Measurements from ENCODE around the gene KRT14. TPM values are rescaled to one million over a fixed set of nuclear protein-coding genes. Genes with fewer than 3 reads are reported as not detected.

Gene KRT14
- total and polyA plus RNA-seq, 2 experiments from 2014 or later, result not detected

GRCh38 chr17:41581366-41582060 is 5.2 kb downstream of the KRT14 start:
- H3K36me3 ChIP-seq (ENCODE audit: insufficient read depth), result no peaks in the 10 kb centered on the region
- H3K4me1 Mint-ChIP-seq, result peaks cover 7% of the 10 kb centered on the region; the same call in 2 of the 3 replicates
- H3K9me2 ChIP-seq (ENCODE audit: insufficient read depth), result peaks cover 10% of the 10 kb centered on the region
- DNase-seq (ENCODE audit: low spot score) (no peak), ATAC-seq (no peak)
- H3K4me2 ChIP-seq, result no peak overlapping the region
- H2AFZ ChIP-seq, result no peak overlapping the region
- H3K27me3 Mint-ChIP-seq (ENCODE audit: insufficient read depth, low read depth, poor library complexity), result peaks cover 17% of the 10 kb centered on the region
- H3K4me3 ChIP-seq, result no peak overlapping the region
- H3K27ac Mint-ChIP-seq, result no peak overlapping the region
- H3K27ac ChIP-seq (ENCODE audit: low read depth), result no peak overlapping the region
- H3F3A ChIP-seq (replicated peaks; ENCODE audit: low read depth), result no peaks in the 10 kb centered on the region; the same call in 1 of the 2 replicates
- H3K36me3 Mint-ChIP-seq (ENCODE audit: low read depth), result no peaks in the 10 kb centered on the region; the same call in 2 of the 3 replicates
- no peaks in the 10 kb centered on the region for H3K79me2 ChIP-seq (replicated peaks; ENCODE audit: insufficient read depth)
- H3K4me1 ChIP-seq (ENCODE audit: insufficient read depth), result peaks cover 3% of the 10 kb centered on the region; the same call in 1 of the 2 replicates
- no peaks in the 10 kb centered on the region for H4K20me1 ChIP-seq (replicated peaks; ENCODE audit: insufficient read depth)
- no peak for TF ChIP-seq CREB1 (CRISPR knock-in tag; IDR thresholded peaks at IDR 0.05; ENCODE audit: low read depth)
- TF ChIP-seq EZH2phosphoT487 (IDR thresholded peaks at IDR 0.05; ENCODE audit: unreplicated experiment), result no peak
- no peak for TF ChIP-seq POLR2AphosphoS5 (IDR thresholded peaks at IDR 0.05; ENCODE audit: low read depth)
- no peak for TF ChIP-seq ZNF331 (CRISPR knock-in tag; IDR thresholded peaks at IDR 0.05; ENCODE audit: low read depth)
- no peak for TF ChIP-seq EZH2 (IDR thresholded peaks at IDR 0.05; ENCODE audit: low read depth, unreplicated experiment)
- TF ChIP-seq STAT1 (IDR thresholded peaks at IDR 0.05; ENCODE audit: unreplicated experiment), result no peak
- TF ChIP-seq ZNF462 (CRISPR knock-in tag; IDR thresholded peaks at IDR 0.05), result no peak
- TF ChIP-seq NANOG (IDR thresholded peaks at IDR 0.05; ENCODE audit: borderline replicate concordance), result no peak
- TF ChIP-seq ETS1 (IDR thresholded peaks at IDR 0.05), result no peak
- TF ChIP-seq ZNF114 (CRISPR knock-in tag; IDR thresholded peaks at IDR 0.05), result no peak
- TF ChIP-seq REST (IDR thresholded peaks at IDR 0.05; ENCODE audit: unreplicated experiment), result no peak
- no peak for TF ChIP-seq JUNB (IDR thresholded peaks at IDR 0.05; ENCODE audit: unreplicated experiment)
- no peak for TF ChIP-seq CTCF (conservative IDR thresholded peaks at IDR 0.05; ENCODE audit: low read depth in 2 of 2)
- H3K27me3 ChIP-seq (ENCODE audit: insufficient read depth), result no peaks in the 10 kb centered on the region
- no peak overlapping the region for H3K4me3 Mint-ChIP-seq
- peaks cover 3% of the 10 kb centered on the region; the same call in 1 of the 3 replicates for H3K9me3 Mint-ChIP-seq
